H9 (cell line): ENCODE data around the gene GP1BB. TPM values are rescaled to one million over a fixed set of nuclear protein-coding genes. Genes with fewer than 3 reads are reported as not detected.

ENCODE experiments used
- DNase-seq: peaks from one replicate; pipeline ENCODE4 v3.0.0-alpha.2; 2017
- H2AFZ ChIP-seq: one replicate; pipeline ENCODE4 v1.6.1; 2013; ENCODE audit warnings: mild to moderate bottlenecking, low read length, control low read depth, moderate library complexity
- H2AK5ac ChIP-seq: 2 replicates; pipeline ENCODE4 v1.6.1; 2013; ENCODE audit warnings: low read length, control low read depth, mixed read lengths; ENCODE audit not compliant: insufficient read length
- H2BK120ac ChIP-seq: one replicate; pipeline ENCODE4 v1.6.1; 2013; ENCODE audit warnings: low read depth, mild to moderate bottlenecking, low read length, control low read depth, inconsistent platforms; ENCODE audit not compliant: poor library complexity, severe bottlenecking
- H2BK12ac ChIP-seq: 2 replicates; pipeline ENCODE4 v1.6.1; 2013; ENCODE audit warnings: low read length, control low read depth, mixed read lengths, low read depth; ENCODE audit not compliant: insufficient read length
- H2BK15ac ChIP-seq: 2 replicates; pipeline ENCODE4 v1.6.1; 2013; ENCODE audit warnings: low read depth, low read length, control low read depth
- H2BK20ac ChIP-seq: one replicate; pipeline ENCODE4 v1.6.1; 2013; ENCODE audit warnings: low read depth, mild to moderate bottlenecking, low read length, control low read depth, inconsistent platforms; ENCODE audit not compliant: poor library complexity, severe bottlenecking
- H2BK5ac ChIP-seq: 2 replicates; pipeline ENCODE4 v1.6.1; 2013; ENCODE audit warnings: low read length, control low read depth, mixed read lengths; ENCODE audit not compliant: insufficient read length
- H3K14ac ChIP-seq: 2 replicates; pipeline ENCODE4 v1.6.1; 2013; ENCODE audit warnings: low read length, control low read depth; ENCODE audit not compliant: insufficient read depth
- H3K18ac ChIP-seq: 2 replicates; pipeline ENCODE4 v1.6.1; 2013; ENCODE audit warnings: low read depth, mild to moderate bottlenecking, mixed read lengths, low read length, control low read depth; ENCODE audit not compliant: insufficient read length
- H3K23ac ChIP-seq: 2 replicates; pipeline ENCODE4 v1.6.1; 2013; ENCODE audit warnings: low read length, control low read depth, mixed read lengths, low read depth; ENCODE audit not compliant: insufficient read length
- H3K23me2 ChIP-seq: 2 replicates; pipeline ENCODE4 v1.6.1; 2013; ENCODE audit warnings: low read depth, mild to moderate bottlenecking, mixed read lengths, low read length, control low read depth; ENCODE audit not compliant: insufficient read length, poor library complexity, severe bottlenecking
- H3K27ac ChIP-seq: 2 replicates; pipeline ENCODE4 v1.5.1; 2013; ENCODE audit warnings: low read length, control low read depth, mixed read lengths, low read depth; ENCODE audit not compliant: insufficient read length
- H3K27me3 ChIP-seq: 2 replicates; pipeline ENCODE4 v1.6.1; 2013; ENCODE audit warnings: low read length, control low read depth, inconsistent platforms; ENCODE audit not compliant: insufficient read depth
- H3K4ac ChIP-seq: 2 replicates; pipeline ENCODE4 v1.6.1; 2013; ENCODE audit warnings: low read depth, mild to moderate bottlenecking, control low read depth, inconsistent platforms, low read length, moderate library complexity
- H3K4me1 ChIP-seq: 2 replicates; pipeline ENCODE4 v1.6.1; 2013; ENCODE audit warnings: low read length, control low read depth, inconsistent platforms; ENCODE audit not compliant: insufficient read depth
- H3K4me2 ChIP-seq: 2 replicates; pipeline ENCODE4 v1.6.1; 2013; ENCODE audit warnings: low read length, control low read depth, mixed read lengths; ENCODE audit not compliant: insufficient read length, insufficient read depth
- H3K56ac ChIP-seq: 2 replicates; pipeline ENCODE4 v1.6.1; 2013; ENCODE audit warnings: low read depth, mild to moderate bottlenecking, mixed read lengths, low read length, control low read depth; ENCODE audit not compliant: insufficient read length
- H3K79me1 ChIP-seq: 2 replicates; pipeline ENCODE4 v1.6.1; 2013; ENCODE audit warnings: low read depth, mild to moderate bottlenecking, moderate library complexity, low read length, control low read depth, inconsistent platforms; ENCODE audit not compliant: insufficient read depth, poor library complexity, severe bottlenecking
- H3K79me2 ChIP-seq: 2 replicates; pipeline ENCODE4 v1.6.1; 2013; ENCODE audit warnings: low read length, control low read depth, inconsistent platforms; ENCODE audit not compliant: insufficient read depth
- H3K9ac ChIP-seq: 2 replicates; pipeline ENCODE4 v1.6.1; 2013; ENCODE audit warnings: low read length, control low read depth, mixed read lengths; ENCODE audit not compliant: insufficient read length; ENCODE audit errors: extremely low read depth
- H3K9me3 ChIP-seq: one replicate; pipeline ENCODE4 v1.6.1; 2013; ENCODE audit warnings: low read depth, low read length, inconsistent platforms; ENCODE audit not compliant: control insufficient read depth
- H3T11ph ChIP-seq: one replicate; pipeline ENCODE4 v1.6.1; 2013; ENCODE audit warnings: mild to moderate bottlenecking, low read length, control low read depth, inconsistent platforms
- H4K20me1 ChIP-seq: one replicate; pipeline ENCODE4 v1.6.1; 2013; ENCODE audit not compliant: control insufficient read depth, insufficient read length, insufficient read depth
- H4K5ac ChIP-seq: 2 replicates; pipeline ENCODE4 v1.6.1; 2013; ENCODE audit warnings: low read depth, mild to moderate bottlenecking, mixed read lengths, low read length, control low read depth; ENCODE audit not compliant: insufficient read length
- H4K8ac ChIP-seq: replicated peaks from 2 replicates; pipeline ENCODE4 v1.6.1; 2013; ENCODE audit warnings: low read length, control low read depth, mixed read lengths, low read depth; ENCODE audit not compliant: insufficient read length
- H4K91ac ChIP-seq: 2 replicates; pipeline ENCODE4 v1.6.1; 2013; ENCODE audit warnings: low read depth, mild to moderate bottlenecking, moderate library complexity, mixed read lengths, low read length, control low read depth; ENCODE audit not compliant: insufficient read length
- H3K27ac Mint-ChIP-seq, 3 experiments: 2 replicates in 2 of 3; 3 replicates in 1 of 3; pipeline ENCODE4 v1.8.0; 2020 to 2021; ENCODE audit warnings: mixed read lengths in 3 of 3, mild to moderate bottlenecking in 1 of 3, moderate library complexity in 1 of 3
- H3K27me3 Mint-ChIP-seq: 2 replicates; pipeline ENCODE4 v1.8.0; 2021; ENCODE audit warnings: low read depth, mild to moderate bottlenecking, moderate library complexity, mixed read lengths
- H3K36me3 Mint-ChIP-seq, 3 experiments: 2 replicates in 2 of 3; 3 replicates in 1 of 3; pipeline ENCODE4 v1.8.0; 2020 to 2021; ENCODE audit warnings: low read depth in 3 of 3, mixed read lengths in 3 of 3; ENCODE audit not compliant: insufficient read depth in 1 of 3
- H3K4me1 Mint-ChIP-seq, 2 experiments: 2 replicates each; pipeline ENCODE4 v1.8.0; 2020; ENCODE audit warnings: mixed read lengths in 2 of 2
- H3K4me3 Mint-ChIP-seq, 2 experiments: 2 replicates in 1 of 2; 3 replicates in 1 of 2; pipeline ENCODE4 v1.8.0; 2020 to 2021; ENCODE audit warnings: mild to moderate bottlenecking in 2 of 2, mixed read lengths in 2 of 2, moderate library complexity in 1 of 2
- H3K9me3 Mint-ChIP-seq, 2 experiments: 2 replicates in 1 of 2; 3 replicates in 1 of 2; pipeline ENCODE4 v1.8.0; 2020; ENCODE audit warnings: mild to moderate bottlenecking in 2 of 2, mixed read lengths in 2 of 2, moderate library complexity in 1 of 2
- CTCF ChIP-seq: fragments of 200-600 bp; sonication (generic); conservative IDR thresholded peaks from 3 replicates; pipeline ENCODE4 v1.8.0; 2021; ENCODE audit warnings: antibody characterized with exemption, mild to moderate bottlenecking
- WGBS: extraction: QIAGEN DNeasy Blood & Tissue Kit; methylation state at CpG from one replicate; pipeline ENCODE4 v1.1.7; 2013; ENCODE audit warnings: missing lambda C conversion rate, low lambda C conversion rate, mixed read lengths; ENCODE audit not compliant: insufficient read length; ENCODE audit errors: extremely low coverage; 5-methylcytosine and 5-hydroxymethylcytosine counted together
- total RNA-seq: library from RNA; stranded (reverse); gene quantifications from 2 replicates; pipeline ENCODE4 v1.2.1, GENCODE V29; 2021

GP1BB gene
- total RNA-seq, 1 experiment from 2014 or later, result 3.4 TPM

DNA sequence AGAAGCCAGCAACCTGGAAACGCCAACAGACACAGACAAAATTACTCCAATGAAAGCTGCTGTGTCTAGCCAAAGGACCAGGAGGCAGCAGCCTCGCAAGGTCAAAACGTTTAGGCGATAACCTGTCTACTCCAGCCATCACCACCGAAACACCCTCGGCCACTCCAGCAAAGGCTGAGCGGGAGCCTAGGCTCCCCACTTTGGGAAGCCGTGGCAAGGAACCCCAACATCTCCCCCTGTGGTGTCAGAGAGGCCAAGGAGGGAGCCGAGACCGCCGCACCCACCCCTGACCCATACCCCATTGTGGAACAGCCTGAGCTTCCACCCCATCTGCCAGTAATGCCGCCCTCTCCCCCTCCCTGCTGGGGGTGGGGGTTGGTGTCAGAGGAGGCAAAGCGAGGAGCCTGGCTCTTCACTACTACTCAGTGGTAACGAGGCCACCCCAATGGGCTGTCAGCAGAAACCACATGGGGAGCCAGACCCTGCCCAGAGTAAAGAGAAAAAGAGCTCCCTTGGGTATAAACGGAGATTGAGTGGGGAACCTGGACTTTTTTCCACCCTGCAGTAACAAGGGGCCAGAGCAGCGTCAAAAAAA, 43.0 kb upstream of the GP1BB start:
- H3K79me1 ChIP-seq, result no peaks in the 10 kb centered on the region
- no peak overlapping the region for H2AFZ ChIP-seq
- no peak overlapping the region for H2BK20ac ChIP-seq
- H3K4me3 Mint-ChIP-seq, result no peak overlapping the region
- H3K9me3 ChIP-seq, result no peaks in the 10 kb centered on the region
- H3K4me1 ChIP-seq, result peaks cover 2% of the 10 kb centered on the region; the same call in 1 of the 2 replicates
- H3K23me2 ChIP-seq, result no peaks in the 10 kb centered on the region
- H3T11ph ChIP-seq, result no peak overlapping the region
- H2BK12ac ChIP-seq, result no peak overlapping the region
- no peak overlapping the region for H3K23ac ChIP-seq
- no peak overlapping the region for H2BK120ac ChIP-seq
- WGBS, result no CpG with 5 or more reads among the region's 16 CpGs
- no peak overlapping the region for H3K27ac ChIP-seq
- H3K27ac Mint-ChIP-seq, result no peak overlapping the region
- no peak overlapping the region for H2BK5ac ChIP-seq
- no peak overlapping the region for H3K9ac ChIP-seq
- no peaks in the 10 kb centered on the region for H3K79me2 ChIP-seq
- TF ChIP-seq CTCF, result no peak
- H3K27me3 ChIP-seq, result no peaks in the 10 kb centered on the region
- H2BK15ac ChIP-seq, result no peak overlapping the region
- no peak overlapping the region for H4K8ac ChIP-seq
- DNase-seq, result no peak
- H3K27me3 Mint-ChIP-seq, result peaks cover 15% of the 10 kb centered on the region
- H3K56ac ChIP-seq, result no peak overlapping the region
- no peak overlapping the region; the same call in 1 of the 2 replicates for H3K14ac ChIP-seq
- H2AK5ac ChIP-seq, result no peak overlapping the region
- no peaks in the 10 kb centered on the region; a peak in 1 of 7 replicates for H3K36me3 Mint-ChIP-seq
- H3K4ac ChIP-seq, result no peak overlapping the region
- peaks cover 6 to 12% of the 10 kb centered on the region in 2 experiments for H3K4me1 Mint-ChIP-seq
- no peak overlapping the region for H3K4me2 ChIP-seq
- H4K91ac ChIP-seq, result no peak overlapping the region
- H4K20me1 ChIP-seq, result no peaks in the 10 kb centered on the region
- H4K5ac ChIP-seq, result no peak overlapping the region
- no peak overlapping the region for H3K18ac ChIP-seq
- H3K9me3 Mint-ChIP-seq, result peaks cover 9 to 10% of the 10 kb centered on the region in 2 experiments; a peak in 4 of 5 replicates
